HG02678 (cell line): Measurements from ENCODE around the gene RICTOR.

ENCODE experiments used
- ATAC-seq: cut with Tn5 transposase; IDR thresholded peaks from one replicate; pipeline ENCODE4 v1.9.1; 2021; ENCODE audit warnings: mild to moderate bottlenecking, moderate library complexity; ENCODE audit not compliant: unreplicated experiment

The RICTOR gene

DNA sequence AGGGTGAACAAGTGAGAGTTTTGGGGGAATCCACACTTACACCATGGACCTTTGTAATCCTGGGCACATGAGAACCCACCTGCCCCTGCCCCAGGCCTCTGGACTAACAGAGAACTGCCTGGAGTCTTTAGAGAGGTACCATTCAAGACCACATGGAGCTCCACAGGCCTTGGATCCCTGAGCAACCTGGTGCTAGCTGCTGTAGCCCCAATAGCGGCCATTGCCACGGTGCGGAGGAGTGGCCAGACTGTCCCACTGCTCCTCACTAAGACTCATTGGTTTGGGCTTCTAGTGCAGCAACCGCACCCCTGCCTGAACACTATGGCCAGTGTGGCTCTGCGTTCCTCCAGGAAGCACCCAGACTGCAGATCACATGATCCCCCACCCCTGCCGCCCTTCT, 182.6 kb downstream of the RICTOR start:
- no peak for ATAC-seq

DNA sequence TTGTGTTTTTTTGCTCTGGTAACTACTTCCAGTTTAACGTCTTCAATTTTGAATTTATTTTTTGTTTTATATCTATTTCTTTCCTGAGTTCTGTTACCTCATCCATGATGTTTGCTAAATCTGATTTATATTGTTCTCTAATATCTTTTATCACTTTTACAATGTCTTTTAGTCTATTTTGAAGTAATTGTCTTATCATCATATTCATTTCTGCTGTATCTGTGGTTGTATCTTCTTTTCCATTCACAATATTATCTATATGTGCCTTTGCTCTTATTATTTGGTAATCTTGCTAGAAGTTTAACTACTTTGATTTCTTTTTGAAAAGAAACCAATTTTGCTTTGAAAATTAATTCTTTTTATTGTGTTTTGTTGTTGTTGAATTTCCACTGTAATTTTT, 184.8 kb downstream of the RICTOR start:
- no peak for ATAC-seq

DNA sequence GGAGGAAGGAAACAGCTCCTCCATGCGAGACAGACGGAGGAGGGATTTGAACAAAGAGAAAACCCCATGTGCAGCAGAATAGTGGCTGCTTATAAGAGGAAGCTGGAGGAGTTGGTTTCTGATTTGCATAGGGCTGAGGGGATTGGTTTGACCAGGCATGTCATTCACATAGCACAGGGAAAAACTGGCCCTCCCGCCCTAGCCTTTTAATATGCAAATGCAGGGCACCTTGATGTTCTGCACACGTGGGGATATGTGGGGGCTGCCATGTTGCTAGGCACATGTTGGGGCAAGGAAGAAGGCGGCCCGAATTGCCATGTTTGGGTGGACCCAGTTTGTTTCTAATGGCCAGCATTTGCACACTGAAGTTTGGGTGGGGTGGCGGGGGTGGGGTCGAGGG, 186.2 kb downstream of the RICTOR start:
- ATAC-seq: no peak
